CD4-positive, alpha-beta T cell treated with Interleukin-4 for 1 hour (primary cell): Measurements from ENCODE around the gene TCTN2.

Experiments used
- DNase-seq, 2 donors: peaks; one replicate each; pipeline ENCODE4 v3.0.0-alpha.2; 2020 to 2022

Gene TCTN2

GRCh38 chr12:123690191-123690840 lies 19.4 kb downstream of the TCTN2 start:
- no peak for DNase-seq

GRCh38 chr12:123696207-123696606 lies 25.3 kb downstream of the TCTN2 start:
- no peak for DNase-seq

- DNase-seq = no peak
These were observed 25.7 kb downstream of the TCTN2 start for GRCh38 chr12:123696646-123697045.

GRCh38 chr12:123705935-123706334 lies 35.0 kb downstream of the TCTN2 start:
- DNase-seq = no peak

GRCh38 chr12:123707466-123707865 lies 36.6 kb downstream of the TCTN2 start:
- DNase-seq = no peak

- DNase-seq = no peak
These were observed 41.9 kb downstream of the TCTN2 start for GRCh38 chr12:123712780-123713319.

GRCh38 chr12:123713398-123713797 lies 42.5 kb downstream of the TCTN2 start:
- no peak for DNase-seq

GRCh38 chr12:123713823-123714585 lies 43.1 kb downstream of the TCTN2 start:
- peak in 1 of 2 donors; percentile 14 for DNase-seq

- no peak for DNase-seq
These were observed 44.3 kb downstream of the TCTN2 start for GRCh38 chr12:123715195-123715594.

- no peak for DNase-seq
These were observed 46.4 kb downstream of the TCTN2 start for GRCh38 chr12:123717350-123717749.

- no peak for DNase-seq
These were observed 49.4 kb downstream of the TCTN2 start for GRCh38 chr12:123720141-123720814.

GRCh38 chr12:123721245-123721644 lies 50.3 kb downstream of the TCTN2 start:
- DNase-seq = no peak

GRCh38 chr12:123723011-123723410 lies 52.1 kb downstream of the TCTN2 start:
- DNase-seq = no peak

GRCh38 chr12:123723765-123724164 lies 52.9 kb downstream of the TCTN2 start:
- DNase-seq = no peak

- no peak for DNase-seq
These were observed 55.3 kb downstream of the TCTN2 start for GRCh38 chr12:123726244-123726643.

GRCh38 chr12:123726962-123727361 lies 56.0 kb downstream of the TCTN2 start:
- no peak for DNase-seq

- DNase-seq = no peak
These were observed 57.0 kb downstream of the TCTN2 start for GRCh38 chr12:123727878-123728277.

GRCh38 chr12:123731596-123731995 lies 60.7 kb downstream of the TCTN2 start:
- no peak for DNase-seq

GRCh38 chr12:123732251-123732650 lies 61.3 kb downstream of the TCTN2 start:
- no peak for DNase-seq

GRCh38 chr12:123733229-123733628 lies 62.3 kb downstream of the TCTN2 start:
- DNase-seq = no peak

GRCh38 chr12:123734268-123734667 lies 63.4 kb downstream of the TCTN2 start:
- DNase-seq = no peak

GRCh38 chr12:123741937-123742572 lies 71.1 kb downstream of the TCTN2 start:
- DNase-seq = peak; percentile 22 to 49

GRCh38 chr12:123743002-123743401 lies 72.1 kb downstream of the TCTN2 start:
- no peak for DNase-seq
